Stimulated activated CD8-positive, alpha-beta memory T cell treated with anti-CD3 and anti-CD28 coated beads, Interleukin-15, amount 100 ng/mL, for 24 hours (primary cell): ENCODE results near the gene ULK1.

Experiments
- DNase-seq: peaks from one replicate; pipeline ENCODE4 v3.0.0-alpha.2; 2020; ENCODE audit warnings: low read depth

ULK1 gene

GRCh38 chr12:131908092-131909080, 14.0 kb downstream of the ULK1 start:
- DNase-seq: no peak

DNA sequence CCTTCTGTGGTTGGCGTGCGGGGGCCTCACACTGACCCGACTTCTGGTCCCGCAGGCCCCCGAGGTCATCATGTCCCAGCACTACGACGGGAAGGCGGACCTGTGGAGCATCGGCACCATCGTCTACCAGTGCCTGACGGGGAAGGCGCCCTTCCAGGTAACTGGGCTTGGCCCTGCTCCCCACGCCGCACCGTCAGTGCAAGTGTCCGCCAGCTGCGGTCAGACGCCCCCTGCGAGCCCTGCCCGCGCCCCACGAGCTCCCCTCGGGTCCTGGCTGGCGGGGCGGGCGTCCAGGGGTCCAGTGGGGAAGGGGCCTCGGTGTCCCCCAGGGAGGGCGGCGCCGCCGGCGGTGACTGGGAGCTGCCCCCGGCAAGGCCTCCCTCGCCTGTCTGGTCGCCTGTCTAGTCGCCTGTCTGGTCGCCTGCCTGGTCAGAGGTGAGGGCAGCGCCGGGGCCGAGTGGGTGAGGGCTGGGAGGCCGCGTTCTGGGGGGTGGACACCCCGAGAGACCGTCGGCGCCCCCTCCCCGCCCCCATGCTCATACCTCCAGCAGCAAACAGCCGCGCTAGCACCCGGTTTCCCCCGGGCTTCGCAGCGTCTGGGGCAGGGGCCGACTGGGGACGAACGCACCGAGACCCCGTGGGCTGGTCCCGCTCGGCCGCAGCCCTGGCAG, 14.8 kb downstream of the ULK1 start:
- no peak for DNase-seq

- DNase-seq: no peak
Measured at GRCh38 chr12:131909752-131910219, 15.4 kb downstream of the ULK1 start.

DNA sequence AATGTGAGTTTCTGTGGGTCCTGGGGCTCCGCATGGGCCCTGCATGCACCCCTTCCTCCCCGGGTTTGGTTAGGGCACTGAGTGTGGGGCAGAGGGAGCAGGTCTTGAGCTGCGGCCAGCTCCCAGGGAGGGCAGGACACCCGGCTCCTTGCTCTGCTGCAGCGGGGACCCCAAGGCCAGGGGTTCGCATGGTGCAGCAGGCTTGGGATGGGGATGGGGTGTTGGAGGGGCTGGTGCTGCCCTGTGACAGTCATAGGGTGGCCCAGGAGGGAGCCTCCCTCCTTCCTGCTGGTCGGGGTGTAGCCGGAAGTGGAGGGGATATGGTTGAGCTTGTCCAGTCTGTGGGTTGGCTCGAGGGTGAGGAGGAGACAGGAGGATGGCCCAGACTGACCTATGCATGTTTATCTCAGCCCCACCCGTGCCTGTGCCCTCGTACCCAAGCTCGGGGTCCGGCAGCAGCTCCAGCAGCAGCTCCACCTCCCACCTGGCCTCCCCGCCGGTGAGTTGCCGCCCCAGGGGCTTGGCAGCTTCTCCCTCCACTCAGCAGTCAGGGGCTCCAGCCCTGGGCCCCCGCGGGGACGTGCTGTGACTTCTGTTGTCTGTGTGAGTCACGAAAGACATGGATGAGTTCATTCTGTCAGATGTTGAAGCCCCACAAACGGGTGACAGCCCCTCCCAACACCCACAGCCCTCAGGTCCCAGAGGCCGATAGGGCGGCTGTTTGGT, 16.0 kb downstream of the ULK1 start:
- no peak for DNase-seq

DNA sequence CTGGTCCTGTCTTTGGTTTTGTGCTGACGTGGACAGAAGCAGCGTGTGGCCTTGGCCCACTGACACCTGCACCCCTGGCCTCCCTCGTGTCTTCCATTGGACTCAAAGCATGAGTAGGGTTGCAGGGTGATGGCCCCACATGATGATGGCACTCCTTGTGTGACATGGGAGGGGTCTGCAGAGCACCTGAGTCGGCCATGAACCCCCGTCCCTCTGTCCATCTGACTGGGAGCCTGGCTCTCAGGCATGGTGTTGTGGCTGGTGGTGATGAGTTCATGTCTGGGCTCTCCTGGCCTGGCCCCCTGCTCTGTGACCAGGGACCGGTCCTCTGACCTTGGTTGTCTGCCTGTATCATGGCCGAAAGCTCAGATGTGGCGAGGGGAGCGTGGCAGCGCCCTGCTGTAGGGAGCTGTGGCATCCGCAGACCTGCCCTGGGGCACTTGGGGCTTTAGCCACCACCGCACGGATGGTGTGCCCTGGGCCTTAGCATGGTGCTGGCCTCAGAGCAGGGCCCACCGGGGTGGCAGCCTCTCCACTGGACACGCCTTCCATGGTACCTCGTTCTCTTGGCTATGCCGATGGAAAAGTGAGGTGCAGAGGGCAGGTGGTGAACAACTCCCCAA, 16.7 kb downstream of the ULK1 start:
- DNase-seq: no peak

DNA sequence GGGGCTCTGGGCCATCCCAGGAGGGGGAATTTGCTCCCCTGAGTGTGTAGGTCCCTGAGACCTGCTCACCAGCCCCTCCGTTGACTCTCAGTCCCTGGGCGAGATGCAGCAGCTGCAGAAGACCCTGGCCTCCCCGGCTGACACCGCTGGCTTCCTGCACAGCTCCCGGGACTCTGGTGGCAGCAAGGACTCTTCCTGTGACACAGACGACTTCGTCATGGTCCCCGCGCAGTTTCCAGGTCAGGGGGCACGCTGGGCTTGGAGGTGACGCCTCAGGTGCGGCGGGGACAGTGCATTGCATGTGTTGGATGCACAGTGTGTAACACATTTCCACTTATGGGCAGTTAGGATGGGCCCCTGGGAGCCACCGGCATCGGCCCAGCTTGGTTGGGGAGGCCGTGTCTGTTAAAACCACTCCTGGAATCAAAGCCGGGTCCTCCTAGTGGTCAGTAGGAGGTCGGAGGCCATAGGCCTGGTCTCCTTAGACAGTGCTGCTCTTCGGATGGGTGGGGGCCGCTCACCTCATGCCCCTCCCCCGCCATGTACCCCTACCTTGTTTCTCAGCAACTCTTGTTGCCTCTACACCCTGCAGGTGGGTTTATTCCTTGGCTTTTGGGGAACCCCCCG, 17.5 kb downstream of the ULK1 start:
- DNase-seq: no peak

GRCh38 chr12:131912518-131913274, 18.3 kb downstream of the ULK1 start:
- DNase-seq: no peak

GRCh38 chr12:131913666-131914065, 19.2 kb downstream of the ULK1 start:
- DNase-seq: no peak

GRCh38 chr12:131914179-131914702, 19.8 kb downstream of the ULK1 start:
- no peak for DNase-seq

- no peak for DNase-seq
Measured at GRCh38 chr12:131915000-131915689, 20.7 kb downstream of the ULK1 start.

DNA sequence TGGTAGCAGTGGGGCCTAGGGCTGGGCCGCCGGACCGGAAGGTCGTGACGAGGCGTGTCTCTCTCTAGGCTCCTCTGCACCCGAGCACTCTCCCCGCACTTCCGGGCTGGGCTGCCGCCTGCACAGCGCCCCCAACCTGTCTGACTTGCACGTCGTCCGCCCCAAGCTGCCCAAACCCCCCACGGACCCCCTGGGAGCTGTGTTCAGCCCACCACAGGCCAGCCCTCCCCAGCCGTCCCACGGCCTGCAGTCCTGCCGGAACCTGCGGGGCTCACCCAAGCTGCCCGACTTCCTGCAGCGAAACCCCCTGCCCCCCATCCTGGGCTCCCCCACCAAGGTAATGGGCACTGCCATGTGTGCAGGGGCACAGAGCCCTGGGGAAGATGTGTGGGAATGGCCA, 21.4 kb downstream of the ULK1 start:
- no peak for DNase-seq

DNA sequence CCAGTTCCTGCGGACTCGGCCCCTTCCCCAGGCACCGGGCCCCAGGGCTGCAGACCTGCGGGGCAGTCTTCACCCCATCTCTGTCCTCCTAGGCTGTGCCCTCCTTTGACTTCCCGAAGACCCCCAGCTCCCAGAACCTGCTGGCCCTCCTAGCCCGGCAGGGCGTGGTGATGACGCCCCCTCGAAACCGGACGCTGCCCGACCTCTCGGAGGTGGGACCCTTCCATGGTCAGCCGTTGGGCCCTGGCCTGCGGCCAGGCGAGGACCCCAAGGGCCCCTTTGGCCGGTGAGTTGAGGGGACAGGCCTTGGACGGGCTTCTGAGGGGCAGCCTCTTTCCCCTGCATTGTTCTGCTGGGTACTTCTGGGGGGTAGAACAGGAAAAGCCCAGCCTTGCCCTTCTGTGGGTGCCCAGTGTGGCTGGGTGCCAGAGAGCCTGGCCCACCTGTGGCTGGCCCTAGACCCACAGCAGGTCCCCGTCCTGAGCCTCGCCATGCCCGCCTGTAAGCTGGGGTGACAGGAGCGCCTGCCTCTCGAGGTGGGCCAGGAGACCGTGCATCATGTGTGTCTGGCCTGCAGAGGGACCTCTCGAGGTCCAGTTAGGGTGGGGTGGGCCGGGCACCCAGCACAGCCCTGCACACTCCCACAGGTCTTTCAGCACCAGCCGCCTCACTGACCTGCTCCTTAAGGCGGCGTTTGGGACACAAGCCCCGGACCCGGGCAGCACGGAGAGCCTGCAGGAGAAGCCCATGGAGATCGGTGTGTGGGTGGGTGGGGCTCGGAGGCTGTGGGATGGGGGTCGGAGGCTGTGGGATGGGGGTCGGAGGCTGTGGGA, 22.1 kb downstream of the ULK1 start:
- DNase-seq: no peak

DNA sequence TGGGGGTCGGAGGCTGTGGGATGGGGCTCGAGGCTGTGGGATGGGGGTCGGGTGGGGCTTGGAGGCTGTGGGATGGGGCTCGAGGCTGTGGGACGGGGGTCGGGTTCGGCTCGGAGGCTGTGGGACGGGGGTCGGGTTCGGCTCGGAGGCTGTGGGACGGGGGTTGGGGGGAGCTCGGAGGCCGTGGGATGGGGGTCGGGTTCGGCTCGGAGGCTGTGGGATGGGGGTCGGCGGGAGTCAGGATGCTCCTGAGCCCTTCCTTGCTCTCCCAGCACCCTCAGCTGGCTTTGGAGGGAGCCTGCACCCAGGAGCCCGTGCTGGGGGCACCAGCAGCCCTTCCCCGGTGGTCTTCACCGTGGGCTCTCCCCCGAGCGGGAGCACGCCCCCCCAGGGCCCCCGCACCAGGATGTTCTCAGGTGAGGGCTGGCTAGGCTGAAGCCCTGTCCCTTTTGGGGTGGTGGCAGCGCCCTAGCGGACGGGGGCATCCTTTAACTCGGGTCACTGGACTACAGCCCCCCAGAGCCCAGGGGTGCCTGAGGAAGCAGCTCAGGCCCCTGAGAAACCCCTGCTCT, 22.8 kb downstream of the ULK1 start:
- no peak for DNase-seq

DNA sequence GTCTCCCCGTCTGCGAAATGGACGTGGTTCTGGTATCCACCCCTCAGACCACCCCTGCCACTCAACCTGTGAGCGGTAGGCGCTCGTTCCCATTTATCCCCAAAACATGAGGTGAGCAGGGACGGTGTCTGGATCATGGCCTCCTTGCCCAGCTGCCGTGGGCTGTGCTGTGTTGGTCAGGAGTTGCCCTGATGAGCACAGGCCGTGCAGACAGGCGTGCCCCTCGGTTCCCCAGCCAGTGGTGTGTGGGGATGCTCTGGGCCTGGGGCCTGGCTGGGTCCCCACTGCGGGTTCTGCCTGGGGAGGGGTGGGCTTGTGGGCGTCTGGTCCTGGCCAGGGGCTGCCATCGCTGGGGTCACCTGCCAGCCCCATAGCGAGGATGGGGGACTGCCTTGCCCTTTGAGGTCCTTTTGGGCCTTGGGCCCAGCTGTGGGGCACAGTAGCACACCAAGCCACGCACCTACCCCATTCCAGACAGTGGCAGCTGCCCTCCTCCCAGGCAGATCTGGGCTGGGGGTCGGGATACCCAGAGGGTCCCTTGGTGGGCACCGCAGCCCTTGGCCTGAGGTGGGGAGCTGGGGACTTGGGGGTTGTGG, 23.4 kb downstream of the ULK1 start:
- DNase-seq: no peak

- DNase-seq: no peak
Measured at GRCh38 chr12:131918311-131919050, 24.1 kb downstream of the ULK1 start.

DNA sequence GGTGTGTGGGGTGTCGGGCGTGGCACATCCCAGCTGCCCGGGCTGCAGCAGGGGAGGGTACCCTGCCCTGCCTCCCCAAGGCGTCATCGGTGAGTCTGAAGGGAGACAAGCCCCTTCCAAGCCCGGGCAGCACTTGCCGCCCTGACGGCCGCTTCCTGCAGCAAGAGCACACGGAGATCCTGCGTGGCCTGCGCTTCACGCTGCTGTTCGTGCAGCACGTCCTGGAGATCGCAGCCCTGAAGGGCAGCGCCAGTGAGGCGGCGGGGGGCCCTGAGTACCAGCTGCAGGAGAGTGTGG, 24.6 kb downstream of the ULK1 start:
- no peak for DNase-seq

DNA sequence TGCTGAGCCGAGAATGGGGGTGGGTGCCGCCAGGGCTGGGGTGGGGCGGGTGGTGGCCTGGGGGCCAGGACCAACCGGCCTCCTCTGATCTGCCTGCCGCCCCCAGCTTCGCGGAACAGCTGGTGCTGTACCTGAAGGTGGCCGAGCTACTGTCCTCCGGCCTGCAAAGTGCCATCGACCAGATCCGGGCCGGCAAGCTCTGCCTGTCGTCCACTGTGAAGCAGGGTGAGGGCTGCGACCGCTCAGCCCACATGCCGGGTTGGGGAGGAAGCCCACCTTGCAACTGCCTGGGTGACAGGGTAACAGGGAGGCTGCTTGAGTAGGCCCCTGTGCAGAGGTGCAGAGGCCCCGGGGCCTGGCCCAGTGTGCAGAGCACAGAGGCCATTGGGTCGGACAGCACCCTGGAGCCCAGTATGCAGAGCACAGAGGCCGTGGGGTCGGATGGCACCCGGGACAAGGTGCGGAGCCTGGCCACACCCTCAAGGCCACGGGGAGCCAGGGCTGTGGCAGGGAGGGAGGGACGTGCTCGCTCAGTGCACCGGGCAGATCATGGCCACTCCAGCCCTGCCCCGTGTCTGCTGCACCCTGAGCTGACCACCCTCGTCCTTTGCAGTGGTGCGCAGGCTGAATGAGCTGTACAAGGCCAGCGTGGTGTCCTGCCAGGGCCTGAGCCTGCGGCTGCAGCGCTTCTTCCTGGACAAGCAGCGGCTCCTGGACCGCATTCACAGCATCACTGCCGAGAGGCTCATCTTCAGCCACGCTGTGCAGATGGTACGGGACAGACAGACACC, 25.1 kb downstream of the ULK1 start:
- no peak for DNase-seq
